Gastrocnemius medialis (tissue), 4 donors: ENCODE measurements around the gene TM2D1.

Source experiments
- CTCF ChIP-seq, 5 experiments: fragments of 450-650 bp in 3 of 5; fragments of 200-600 bp in 2 of 5; sonication (generic) in 2 of 5; IDR thresholded peaks in 4 of 5; conservative IDR thresholded peaks in 1 of 5; 1 replicate in 4 of 5; 2 replicates in 1 of 5; pipeline ENCODE4 v1.5.1; 2016 to 2019; ENCODE audit warnings: antibody characterized with exemption in 5 of 5, mild to moderate bottlenecking in 3 of 5, moderate library complexity in 3 of 5
- POLR2A ChIP-seq, 2 donors: fragments of 450-650 bp; IDR thresholded peaks; one replicate each; pipeline ENCODE4 v1.6.1; 2017; ENCODE audit warnings: antibody characterized with exemption in 2 of 2, mild to moderate bottlenecking in 2 of 2, moderate library complexity in 2 of 2

- TF ChIP-seq CTCF (IDR thresholded peaks at IDR 0.05 in 4 of 5, conservative IDR thresholded peaks at IDR 0.05 in 1 of 5) (no peak), POLR2A (IDR thresholded peaks at IDR 0.05) (no peak)
Measured at GRCh38 chr1:61682891-61683290, 42.0 kb downstream of the TM2D1 start.
